Lung (tissue), 12 donors: ENCODE measurements around the gene SSBP3. TPM values are rescaled to one million over a fixed set of nuclear protein-coding genes. Genes with fewer than 3 reads are reported as not detected.
A peak's percentile ranks its signal among the peaks of the same experiment; 100 is the strongest.

Experiments
- ATAC-seq: fragments of 200-7000 bp; cut with Tn5 transposase; one replicate; pipeline ENCODE4 v1.9.1; 2020; ENCODE audit warnings: moderate number of reproducible peaks; ENCODE audit not compliant: insufficient read depth, low FRiP score
- DNase-seq, 3 donors: peaks; one replicate each; pipeline ENCODE4 v3.0.0-alpha.2; 2013 to 2017
- H3K27ac ChIP-seq, 2 donors: one replicate each; pipeline ENCODE4 v1.5.1; 2013; ENCODE audit warnings: mild to moderate bottlenecking in 2 of 2, moderate library complexity in 2 of 2, control low read depth in 1 of 2, inconsistent platforms in 1 of 2, low read depth in 1 of 2, low read length in 1 of 2
- H3K27me3 ChIP-seq, 3 donors: one replicate each; pipeline ENCODE4 v1.5.1; 2013; ENCODE audit warnings: low read length in 2 of 3; ENCODE audit not compliant: control insufficient read depth in 3 of 3, insufficient read depth in 3 of 3
- H3K36me3 ChIP-seq, 4 donors: one replicate each; pipeline ENCODE4 v1.5.1; 2013; ENCODE audit warnings: low read length in 4 of 4, mild to moderate bottlenecking in 1 of 4, moderate library complexity in 1 of 4; ENCODE audit not compliant: control insufficient read depth in 4 of 4, insufficient read depth in 4 of 4
- H3K4me1 ChIP-seq, 5 donors: one replicate each; pipeline ENCODE4 v1.5.1; 2013; ENCODE audit warnings: low read length in 5 of 5, mild to moderate bottlenecking in 2 of 5, moderate library complexity in 1 of 5; ENCODE audit not compliant: control insufficient read depth in 5 of 5, insufficient read depth in 5 of 5
- H3K4me3 ChIP-seq: one replicate; pipeline ENCODE4 v1.5.1; 2013; ENCODE audit warnings: mild to moderate bottlenecking, control low read depth, moderate library complexity
- H3K9ac ChIP-seq, 2 donors: one replicate each; pipeline ENCODE4 v1.5.1; 2013; ENCODE audit warnings: low read length in 2 of 2, control low read depth in 1 of 2; ENCODE audit not compliant: insufficient read depth in 1 of 2
- H3K9me3 ChIP-seq, 4 donors: one replicate each; pipeline ENCODE4 v1.5.1; 2013; ENCODE audit warnings: low read length in 3 of 4, mild to moderate bottlenecking in 1 of 4, moderate library complexity in 1 of 4; ENCODE audit not compliant: control insufficient read depth in 4 of 4, insufficient read depth in 3 of 4
- WGBS, 2 donors: extraction: QIAGEN DNeasy Blood & Tissue Kit; methylation state at CpG; one replicate each; pipeline ENCODE4 v1.1.7; 2013; 5-methylcytosine and 5-hydroxymethylcytosine counted together
- polyA plus RNA-seq, 2 donors: library from polyadenylated mRNA; stranded (reverse); fragments of 200-250 nt; gene quantifications; one replicate each; pipeline ENCODE4 v1.2.1, GENCODE V29; 2013
- total RNA-seq, 2 donors: library from RNA; depleted of rRNA in 1 of 2; stranded (reverse); fragments of >200 nt in 1 of 2; gene quantifications; one replicate each; pipeline ENCODE4 v1.2.1, GENCODE V29; 2014 to 2021
- TF ChIP-seq, protein P1 (sequence below): IDR thresholded peaks from 2 replicates; pipeline ENCODE4 v1.5.1; 2012; ENCODE audit warnings: mild to moderate bottlenecking; ENCODE audit errors: control extremely low read depth, extremely low read depth
- donor health status: control.
- donor health status: control.
- donor health status: Bipolar disorder and iron deficiency.
- donor health status: healthy.
- donor health status: DM: yes; HTN: yes; CAD: no.

The SSBP3 gene
- total and polyA plus RNA-seq, 4 donors = 15.9 to 47.8 (median 34.8) TPM

DNA sequence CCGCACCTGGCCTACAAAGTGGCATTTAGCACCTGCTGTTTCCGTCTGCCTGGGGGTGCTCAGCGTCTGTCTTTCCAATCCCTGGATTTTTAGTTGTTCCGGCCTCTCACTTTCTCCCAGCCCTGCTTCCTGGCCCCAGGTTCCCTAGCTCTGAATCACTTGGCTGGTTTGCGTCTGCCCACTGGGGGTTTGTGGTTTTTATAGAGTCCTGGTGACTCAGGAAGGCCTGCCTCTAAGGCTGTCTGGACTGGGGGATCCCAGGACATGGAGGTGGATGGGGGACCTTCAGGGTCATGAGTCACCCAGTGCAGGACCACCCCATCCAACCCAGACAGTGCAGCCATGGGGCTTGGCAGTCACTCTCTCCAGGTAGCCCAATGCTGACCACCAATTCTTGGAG lies 152.7 kb downstream of the SSBP3 start:
- no peaks in the 10 kb centered on the region for H3K27me3 ChIP-seq
- no peak overlapping the region for H3K9ac ChIP-seq
- H3K4me1 ChIP-seq = peaks cover 0 to 5% (median 3%) of the 10 kb centered on the region in 5 donors
- peaks cover 0 to 14% (median 11%) of the 10 kb centered on the region in 4 donors for H3K36me3 ChIP-seq
- ATAC-seq (no peak), DNase-seq (no peak)
- no peaks in the 10 kb centered on the region for H3K9me3 ChIP-seq
- WGBS, 2 donors = 79 to 86% methylated on average over 5 of the region's 5 CpGs
- TF ChIP-seq, protein P1, sequence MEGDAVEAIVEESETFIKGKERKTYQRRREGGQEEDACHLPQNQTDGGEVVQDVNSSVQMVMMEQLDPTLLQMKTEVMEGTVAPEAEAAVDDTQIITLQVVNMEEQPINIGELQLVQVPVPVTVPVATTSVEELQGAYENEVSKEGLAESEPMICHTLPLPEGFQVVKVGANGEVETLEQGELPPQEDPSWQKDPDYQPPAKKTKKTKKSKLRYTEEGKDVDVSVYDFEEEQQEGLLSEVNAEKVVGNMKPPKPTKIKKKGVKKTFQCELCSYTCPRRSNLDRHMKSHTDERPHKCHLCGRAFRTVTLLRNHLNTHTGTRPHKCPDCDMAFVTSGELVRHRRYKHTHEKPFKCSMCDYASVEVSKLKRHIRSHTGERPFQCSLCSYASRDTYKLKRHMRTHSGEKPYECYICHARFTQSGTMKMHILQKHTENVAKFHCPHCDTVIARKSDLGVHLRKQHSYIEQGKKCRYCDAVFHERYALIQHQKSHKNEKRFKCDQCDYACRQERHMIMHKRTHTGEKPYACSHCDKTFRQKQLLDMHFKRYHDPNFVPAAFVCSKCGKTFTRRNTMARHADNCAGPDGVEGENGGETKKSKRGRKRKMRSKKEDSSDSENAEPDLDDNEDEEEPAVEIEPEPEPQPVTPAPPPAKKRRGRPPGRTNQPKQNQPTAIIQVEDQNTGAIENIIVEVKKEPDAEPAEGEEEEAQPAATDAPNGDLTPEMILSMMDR = no peak
- no peak overlapping the region for H3K4me3 ChIP-seq
- no peak overlapping the region for H3K27ac ChIP-seq

DNA sequence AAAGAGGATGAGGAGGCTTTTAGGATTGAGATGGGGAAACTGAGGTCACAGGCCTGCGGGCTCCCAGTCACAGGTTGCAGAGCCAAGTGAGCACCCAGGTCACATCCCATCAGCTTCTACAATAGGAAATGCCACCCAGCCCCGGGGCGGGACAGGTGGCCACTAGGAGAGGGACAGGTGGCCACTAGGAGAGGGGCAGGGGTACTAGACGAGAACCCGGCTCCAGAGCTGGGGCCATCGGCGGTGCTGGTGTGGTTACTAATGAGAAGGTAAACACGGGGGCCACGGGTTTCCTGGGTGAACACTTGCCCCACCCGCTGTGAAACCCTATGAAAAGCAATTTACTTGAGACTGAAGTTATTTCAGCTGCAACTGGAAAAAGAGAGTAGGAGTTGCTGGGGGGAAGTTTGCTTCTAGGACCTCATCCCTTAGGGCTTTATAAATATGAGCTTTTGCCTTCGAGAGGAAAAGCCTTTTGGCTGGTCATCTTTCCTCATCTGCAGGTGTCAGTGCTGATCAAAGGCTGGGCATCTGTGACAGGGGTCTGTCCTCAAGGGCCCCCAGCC lies 153.7 kb downstream of the SSBP3 start:
- peaks cover 0 to 5% (median 3%) of the 10 kb centered on the region in 5 donors for H3K4me1 ChIP-seq
- TF ChIP-seq, protein P1 = no peak
- H3K27ac ChIP-seq = no peak overlapping the region
- WGBS, 2 donors = 89 to 95% methylated on average over 11 of the region's 11 CpGs
- peaks cover 0 to 16% (median 13%) of the 10 kb centered on the region in 4 donors for H3K36me3 ChIP-seq
- no peaks in the 10 kb centered on the region for H3K27me3 ChIP-seq
- no peak overlapping the region for H3K9ac ChIP-seq
- DNase-seq = no peak
- H3K4me3 ChIP-seq = no peak overlapping the region
- H3K9me3 ChIP-seq = no peaks in the 10 kb centered on the region
- no peak for ATAC-seq

DNA sequence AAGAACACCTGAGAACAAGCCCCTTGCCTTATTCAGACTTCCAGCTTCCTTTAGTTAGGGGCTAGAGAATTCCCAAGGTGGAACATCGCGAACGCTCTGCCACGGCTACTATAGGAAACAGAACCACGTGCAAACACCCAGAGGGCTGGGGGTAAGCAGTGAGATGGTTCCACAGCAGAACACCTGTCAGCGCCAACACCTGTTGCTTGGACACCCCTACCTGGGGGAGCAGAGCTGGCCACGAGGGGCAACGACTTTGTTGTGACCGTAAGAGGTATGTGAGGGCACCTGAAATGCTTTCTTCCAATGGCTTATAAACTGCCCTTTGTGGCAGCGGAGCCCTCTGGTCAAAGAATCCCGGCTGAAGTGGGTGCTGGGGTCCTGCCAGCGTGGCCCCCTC lies 155.5 kb downstream of the SSBP3 start:
- H3K36me3 ChIP-seq = peaks cover 0 to 17% (median 14%) of the 10 kb centered on the region in 4 donors
- WGBS, 2 donors = 89 to 93% methylated on average over 12 of the region's 12 CpGs
- DNase-seq (no peak), ATAC-seq (no peak)
- no peaks in the 10 kb centered on the region for H3K27me3 ChIP-seq
- H3K9ac ChIP-seq = no peak overlapping the region
- H3K4me1 ChIP-seq = peaks cover 0 to 5% (median 1%) of the 10 kb centered on the region in 5 donors
- H3K27ac ChIP-seq = peak overlapping the region in 1 of 2 donors; percentile 34
- H3K4me3 ChIP-seq = no peak overlapping the region
- no peaks in the 10 kb centered on the region for H3K9me3 ChIP-seq
- TF ChIP-seq, protein P1 = no peak
